GM13977 (cell line): ENCODE results near the gene LRP1B.

ENCODE experiments used
- DNase-seq: peaks from one replicate; pipeline ENCODE4 v3.0.0; 2012; ENCODE audit warnings: low spot score
- CTCF ChIP-seq: IDR thresholded peaks from 2 replicates; pipeline ENCODE4 v1.5.1; 2012; ENCODE audit warnings: mild to moderate bottlenecking, control low read depth; ENCODE audit not compliant: insufficient read depth; ENCODE audit errors: extremely low read depth, missing control alignments
- in situ Hi-C: fragments of 300-500 bp; cut with MboI; formaldehyde crosslinking; loops from one replicate; pipeline ENCODE4 v1.12.0; 2022; ENCODE audit warnings: low sequenced_read_pairs, low pct_unique_long_range_greater_than_20kb, mixed read lengths, inconsistent platforms; ENCODE audit not compliant: unreplicated experiment

LRP1B gene

DNA sequence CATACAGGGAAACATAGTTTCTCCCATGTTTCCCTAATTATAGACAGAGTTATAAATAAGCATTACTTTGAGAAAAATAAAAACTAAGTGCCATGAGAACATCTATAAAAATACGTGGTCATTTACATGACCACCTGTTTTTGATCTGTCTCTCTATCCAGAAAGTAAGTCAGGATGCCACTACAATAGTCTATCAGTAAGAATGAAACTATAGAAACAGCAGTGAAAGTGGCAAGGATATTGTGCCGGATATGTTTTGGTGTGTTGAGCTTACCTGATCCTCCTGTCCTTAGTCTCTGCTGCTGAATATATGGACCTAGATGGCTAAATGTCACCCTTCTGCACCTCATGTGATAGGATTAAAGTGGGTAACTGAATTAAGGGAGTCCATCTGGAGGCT lies 512.4 kb downstream of the LRP1B start:
- no peak for DNase-seq
- in situ Hi-C loops, result no loop called here
- TF ChIP-seq CTCF, result no peak

GRCh38 chr2:141611981-141612380 lies 518.8 kb downstream of the LRP1B start:
- no peak for DNase-seq
- in situ Hi-C loops, result no loop called here
- TF ChIP-seq CTCF, result no peak

DNA sequence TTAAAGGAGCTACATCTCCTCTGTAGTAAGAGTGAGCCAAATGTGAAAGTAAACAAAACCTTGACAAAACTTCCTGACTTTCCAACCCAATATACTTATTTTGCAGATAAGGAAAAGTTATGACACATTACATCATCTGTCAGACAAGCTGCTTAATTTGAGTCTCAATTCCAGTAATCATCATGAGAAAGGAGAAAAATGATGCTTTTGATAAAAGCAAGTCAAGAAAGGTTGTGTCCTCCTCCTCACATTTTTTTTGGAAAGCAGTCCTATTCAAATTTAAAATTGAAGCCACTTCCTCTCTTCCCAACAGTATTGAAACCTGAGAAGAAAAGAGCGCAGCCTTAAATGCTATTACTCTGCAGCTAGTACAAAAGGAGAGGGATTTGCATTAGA lies 519.6 kb downstream of the LRP1B start:
- DNase-seq, result no peak
- in situ Hi-C loops, result no loop called here
- TF ChIP-seq CTCF, result no peak

GRCh38 chr2:141610564-141611175 lies 520.1 kb downstream of the LRP1B start:
- DNase-seq, result no peak
- no peak for TF ChIP-seq CTCF
- in situ Hi-C loops, result no loop called here

GRCh38 chr2:141605163-141605562 lies 525.7 kb downstream of the LRP1B start:
- TF ChIP-seq CTCF, result no peak
- in situ Hi-C loops, result no loop called here
- no peak for DNase-seq

- in situ Hi-C loops, result no loop called here
- no peak for DNase-seq
- no peak for TF ChIP-seq CTCF
These were observed 529.2 kb downstream of the LRP1B start for GRCh38 chr2:141601511-141602152.

DNA sequence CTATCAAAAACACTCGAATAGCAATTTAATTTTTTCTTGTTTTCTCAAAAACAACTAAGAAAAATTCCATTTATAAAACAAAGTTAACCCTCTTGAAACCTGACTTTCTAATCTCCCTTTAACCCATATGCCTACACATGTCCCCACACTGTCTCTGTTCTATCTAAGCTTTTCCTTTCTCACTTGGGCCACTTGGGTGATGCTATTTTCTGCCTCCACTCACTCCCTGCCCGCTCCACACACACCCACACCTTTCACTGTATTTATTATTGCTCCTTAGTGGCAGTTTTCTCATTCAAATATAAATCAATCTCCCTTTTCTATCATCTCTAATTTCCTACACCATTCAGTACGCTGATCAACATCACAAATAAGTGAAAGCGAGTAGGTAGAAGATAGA lies 531.1 kb downstream of the LRP1B start:
- in situ Hi-C loops, result no loop called here
- TF ChIP-seq CTCF, result no peak

More for the DNA sequence above, 531.1 kb downstream of the LRP1B start:
- no peak for DNase-seq
